KOPT-K1 (cell line): ENCODE data around the gene OR4D2.
A peak's percentile ranks its signal among the peaks of the same experiment; 100 is the strongest.

Experiments used
- H3K27ac ChIP-seq: fragments of 200-600 bp; sonication (generic); 2 replicates; pipeline ENCODE4 v1.5.1; 2016; ENCODE audit warnings: antibody characterized with exemption, mild to moderate bottlenecking, low read depth, low read length; ENCODE audit not compliant: poor library complexity, severe bottlenecking
- H3K36me3 ChIP-seq: fragments of 200-600 bp; sonication (generic); 2 replicates; pipeline ENCODE4 v1.5.1; 2017; ENCODE audit warnings: antibody characterized with exemption, mild to moderate bottlenecking, low read length, moderate library complexity; ENCODE audit not compliant: insufficient read depth
- H3K9me3 ChIP-seq: fragments of 200-600 bp; sonication (generic); 2 replicates; pipeline ENCODE4 v1.5.1; 2017; ENCODE audit warnings: antibody characterized with exemption, low read length, mild to moderate bottlenecking; ENCODE audit not compliant: insufficient read depth, poor library complexity, severe bottlenecking

The OR4D2 gene

DNA sequence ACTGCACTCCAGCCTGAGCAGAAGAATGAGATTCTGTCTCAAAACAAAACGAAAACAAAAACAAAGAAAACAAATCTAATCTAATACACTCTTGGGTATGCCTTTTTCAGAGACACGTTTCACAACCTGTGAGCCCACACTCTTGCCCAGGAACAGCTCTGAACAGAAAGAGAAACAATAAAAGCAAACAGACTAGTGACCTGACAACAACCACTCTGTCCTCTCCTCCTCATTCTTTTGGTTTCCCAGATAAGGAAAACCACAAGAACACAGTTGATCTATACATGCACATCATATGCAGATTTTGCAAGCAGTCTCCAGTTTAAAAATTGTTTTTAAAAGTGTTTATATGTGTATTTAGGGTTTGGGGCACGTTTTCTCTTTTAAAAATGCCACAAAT is 51.0 kb downstream of the OR4D2 start:
- no peak overlapping the region for H3K27ac ChIP-seq
- H3K36me3 ChIP-seq = peaks cover 23% of the 10 kb centered on the region
- H3K9me3 ChIP-seq = no peaks in the 10 kb centered on the region

GRCh38 chr17:58219007-58219788 is 52.4 kb downstream of the OR4D2 start, which contains the start of gene MKS1:
Gene MKS1, minus strand, starts transcription at chr17:58219255. Its CDS starts 25 bp downstream, at chr17:58219230.
- H3K9me3 ChIP-seq = peaks cover 9% of the 10 kb centered on the region
- peaks cover 9% of the 10 kb centered on the region; the same call in 1 of the 2 replicates for H3K36me3 ChIP-seq
- peak within 1 kb of the TSS; percentile 61 for H3K27ac ChIP-seq

- Histone ChIP-seq H3K27ac (peak overlapping the region; percentile 61), H3K36me3 (peaks cover 8% of the 10 kb centered on the region; the same call in 1 of the 2 replicates)
Observed at GRCh38 chr17:58219789-58220183, 53.0 kb downstream of the OR4D2 start.

More at GRCh38 chr17:58219789-58220183, 53.0 kb downstream of the OR4D2 start:
- peaks cover 11% of the 10 kb centered on the region for H3K9me3 ChIP-seq
